Amygdala (tissue), 56 donors: ENCODE data around the gene NPR2.

Source experiments
- DNase-seq, 56 donors: peaks; one replicate each; lab custom pipeline; 2025; lab: John Stamatoyannopoulos, UW

NPR2 gene

GRCh38 chr9:35791297-35791921 is at the start of gene NPR2:
NPR2 (plus strand) TSS chr9:35791591; CDS start chr9:35792409, 818 bp downstream.
- DNase-seq = peak in 9 of 56 donors; percentile 12 to 61 (median 17)

GRCh38 chr9:35741740-35742139 is 49.7 kb upstream of the NPR2 start:
- no peak for DNase-seq

- no peak for DNase-seq
These were observed 47.9 kb upstream of the NPR2 start for GRCh38 chr9:35743452-35743851.

- no peak for DNase-seq
These were observed 47.4 kb upstream of the NPR2 start for GRCh38 chr9:35743880-35744518.

- DNase-seq = no peak
These were observed 45.8 kb upstream of the NPR2 start for GRCh38 chr9:35745569-35745968.

GRCh38 chr9:35746583-35746982 is 44.8 kb upstream of the NPR2 start:
- DNase-seq = no peak

- peak in 1 of 56 donors; percentile 31 for DNase-seq
These were observed 43.0 kb upstream of the NPR2 start for GRCh38 chr9:35748242-35748857.

GRCh38 chr9:35748858-35749514 is 42.4 kb upstream of the NPR2 start, which contains the start of the genes GBA2 and RGP1:
GBA2 (minus strand) TSS chr9:35749228; CDS start chr9:35748704, 524 bp downstream.
RGP1 (plus strand) TSS chr9:35749287; CDS start chr9:35749756, 469 bp downstream.
- peak in 50 of 56 donors; percentile 30 to 86 (median 70) for DNase-seq

- peak in 5 of 56 donors; percentile 22 to 47 (median 43) for DNase-seq
These were observed 41.7 kb upstream of the NPR2 start for GRCh38 chr9:35749515-35750255.

GRCh38 chr9:35750256-35750531 is 41.2 kb upstream of the NPR2 start:
- no peak for DNase-seq

- no peak for DNase-seq
These were observed 37.9 kb upstream of the NPR2 start for GRCh38 chr9:35753466-35753865.

- DNase-seq = no peak
These were observed 37.1 kb upstream of the NPR2 start, which contains the start of gene MSMP for GRCh38 chr9:35754264-35754663. MSMP (minus strand) TSS chr9:35754276; CDS start chr9:35754129, 147 bp downstream.

- DNase-seq = no peak
These were observed 36.3 kb upstream of the NPR2 start for GRCh38 chr9:35755071-35755470.

GRCh38 chr9:35756275-35757225 is 34.8 kb upstream of the NPR2 start:
- peak in 40 of 56 donors; percentile 9 to 82 (median 56) for DNase-seq

- DNase-seq = peak in 22 of 56 donors; percentile 19 to 71 (median 48)
These were observed 34.0 kb upstream of the NPR2 start for GRCh38 chr9:35757226-35757891.

GRCh38 chr9:35757892-35758275 is 33.5 kb upstream of the NPR2 start:
- DNase-seq = no peak

- no peak for DNase-seq
These were observed 32.8 kb upstream of the NPR2 start for GRCh38 chr9:35758475-35759050.

GRCh38 chr9:35759795-35760194 is 31.6 kb upstream of the NPR2 start:
- DNase-seq = no peak
